ENCODE results near the gene SUMF1. TPM values are rescaled to one million over a fixed set of nuclear protein-coding genes. Genes with fewer than 3 reads are reported as not detected.

The SUMF1 gene
- total RNA-seq, 1 experiment from 2014 or later = 11.8 TPM

DNA sequence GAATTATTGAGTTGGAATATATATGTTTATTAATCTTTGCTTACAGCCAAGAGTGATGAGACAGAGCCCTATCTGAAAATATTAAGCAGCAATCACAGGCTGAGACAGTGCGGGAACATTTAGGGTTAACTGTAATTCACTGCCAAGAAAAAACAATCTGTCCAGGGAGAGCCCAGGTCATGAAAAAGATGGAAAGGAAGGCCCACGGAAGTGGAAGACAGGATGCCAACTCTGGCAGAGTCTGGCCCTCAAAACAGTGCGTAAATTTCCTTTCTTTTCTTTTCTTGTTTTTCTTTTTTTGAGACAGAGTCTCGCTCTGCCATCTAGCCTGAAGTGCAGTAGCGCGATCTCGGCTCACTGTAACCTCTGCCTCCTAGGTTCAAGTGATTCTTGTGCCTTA lies 67.6 kb downstream of the SUMF1 start:
- Mint-ChIP-seq H3K36me3 (ENCODE audit: insufficient read depth, unreplicated experiment) (peaks cover 9% of the 10 kb centered on the region), H3K27ac (ENCODE audit: low read depth, unreplicated experiment) (no peak overlapping the region), H3K4me1 (ENCODE audit: insufficient read depth, unreplicated experiment) (no peaks in the 10 kb centered on the region), H3K9me3 (ENCODE audit: unreplicated experiment) (no peaks in the 10 kb centered on the region), H3K4me3 (ENCODE audit: unreplicated experiment) (no peak overlapping the region), H3K27me3 (ENCODE audit: insufficient read depth, unreplicated experiment) (no peaks in the 10 kb centered on the region)
- intact Hi-C loops (cut with micrococcal nuclease) = no loop called here
- TF ChIP-seq CTCF (IDR thresholded peaks at IDR 0.05; ENCODE audit: unreplicated experiment) = no peak
- no TSS peak for BruUV-seq (replicated peaks)
- DNase-seq (ENCODE audit: unreplicated experiment) = no peak
- ChIA-PET POLR2A (no interaction called here), CTCF (interaction anchor here (0.5 to 2.1 kb wide), 4 partner anchors 18 to 720 kb away, joined by 3 to 10 read pairs (median 6); no protein-coding TSS in a partner anchor)

- ChIA-PET CTCF (interaction anchor here (0.5 to 2.1 kb wide), 4 partner anchors 18 to 720 kb away, joined by 3 to 10 read pairs (median 6); no protein-coding TSS in a partner anchor), POLR2A (interaction anchor here (0.7 to 0.8 kb wide), 2 partner anchors 77 to 319 kb away, joined by 3 read pairs; no protein-coding TSS in a partner anchor)
- H3K4me3 Mint-ChIP-seq (ENCODE audit: unreplicated experiment) = no peak overlapping the region
- no peak overlapping the region for H3K27ac Mint-ChIP-seq (ENCODE audit: low read depth, unreplicated experiment)
- H3K4me1 Mint-ChIP-seq (ENCODE audit: insufficient read depth, unreplicated experiment) = no peaks in the 10 kb centered on the region
- no peaks in the 10 kb centered on the region for H3K27me3 Mint-ChIP-seq (ENCODE audit: insufficient read depth, unreplicated experiment)
- no peak for TF ChIP-seq CTCF (IDR thresholded peaks at IDR 0.05; ENCODE audit: unreplicated experiment)
- DNase-seq (ENCODE audit: unreplicated experiment) = no peak
- no peaks in the 10 kb centered on the region for H3K9me3 Mint-ChIP-seq (ENCODE audit: unreplicated experiment)
- H3K36me3 Mint-ChIP-seq (ENCODE audit: insufficient read depth, unreplicated experiment) = peaks cover 8% of the 10 kb centered on the region
- intact Hi-C loops (cut with micrococcal nuclease) = no loop called here
- no TSS peak for BruUV-seq (replicated peaks)
These were observed 68.2 kb downstream of the SUMF1 start for GRCh38 chr3:4398941-4399245.

- POLR2A ChIA-PET = interaction anchor here (0.7 to 1.1 kb wide), 3 partner anchors 9 to 319 kb away, joined by 3 read pairs; no protein-coding TSS in a partner anchor
- no TSS peak for BruUV-seq (replicated peaks)
These were observed 68.7 kb downstream of the SUMF1 start for GRCh38 chr3:4398120-4398940.

More at GRCh38 chr3:4398120-4398940, 68.7 kb downstream of the SUMF1 start:
- H3K4me3 Mint-ChIP-seq (ENCODE audit: unreplicated experiment) = no peak overlapping the region
- H3K36me3 Mint-ChIP-seq (ENCODE audit: insufficient read depth, unreplicated experiment) = peaks cover 2% of the 10 kb centered on the region
- H3K27ac Mint-ChIP-seq (ENCODE audit: low read depth, unreplicated experiment) = no peak overlapping the region
- no peaks in the 10 kb centered on the region for H3K9me3 Mint-ChIP-seq (ENCODE audit: unreplicated experiment)
- DNase-seq (ENCODE audit: unreplicated experiment) = no peak
- intact Hi-C loops (cut with micrococcal nuclease) = no loop called here
- no peaks in the 10 kb centered on the region for H3K27me3 Mint-ChIP-seq (ENCODE audit: insufficient read depth, unreplicated experiment)
- no peaks in the 10 kb centered on the region for H3K4me1 Mint-ChIP-seq (ENCODE audit: insufficient read depth, unreplicated experiment)
- CTCF ChIA-PET = interaction anchor here (0.5 to 2.1 kb wide), 4 partner anchors 8 to 234 kb away, joined by 3 to 10 read pairs (median 6); no protein-coding TSS in a partner anchor
- TF ChIP-seq CTCF (IDR thresholded peaks at IDR 0.05; ENCODE audit: unreplicated experiment) = no peak

Measured in MCF 10A (cell line).